Osteocyte (in vitro differentiated cells): Measurements from ENCODE around the gene RSBN1. TPM values are rescaled to one million over a fixed set of nuclear protein-coding genes. Genes with fewer than 3 reads are reported as not detected.

Experiments
- DNase-seq: peaks from one replicate; pipeline ENCODE4 v3.0.0; 2021; ENCODE audit warnings: mixed read lengths; ENCODE audit not compliant: unreplicated experiment; ENCODE audit errors: extremely low spot score
- H3K27ac Mint-ChIP-seq: one replicate; pipeline ENCODE4 v1.8.0; 2021; ENCODE audit warnings: mild to moderate bottlenecking, mixed read lengths; ENCODE audit not compliant: unreplicated experiment
- H3K27me3 Mint-ChIP-seq: one replicate; pipeline ENCODE4 v1.8.0; 2021; ENCODE audit warnings: mixed read lengths; ENCODE audit not compliant: unreplicated experiment
- H3K36me3 Mint-ChIP-seq: one replicate; pipeline ENCODE4 v1.8.0; 2021; ENCODE audit warnings: mixed read lengths; ENCODE audit not compliant: unreplicated experiment
- H3K4me1 Mint-ChIP-seq: one replicate; pipeline ENCODE4 v1.8.0; 2021; ENCODE audit warnings: mixed read lengths; ENCODE audit not compliant: unreplicated experiment
- H3K4me3 Mint-ChIP-seq: one replicate; pipeline ENCODE4 v1.8.0; 2021; ENCODE audit warnings: mild to moderate bottlenecking, moderate library complexity, mixed read lengths; ENCODE audit not compliant: unreplicated experiment
- H3K9me3 Mint-ChIP-seq: one replicate; pipeline ENCODE4 v1.8.0; 2021; ENCODE audit warnings: mixed read lengths; ENCODE audit not compliant: unreplicated experiment
- total RNA-seq: library from RNA; stranded (reverse); gene quantifications from 2 replicates; pipeline ENCODE4 v1.2.1, GENCODE V29; 2021
- TF ChIP-seq, protein P1 (sequence below): fragments of 200-600 bp; sonication (generic); IDR thresholded peaks from 2 replicates; pipeline ENCODE4 v1.5.0; 2021; ENCODE audit warnings: antibody characterized with exemption, mild to moderate bottlenecking, moderate library complexity

The RSBN1 gene
- total RNA-seq, 1 donor from 2014 or later, result 17.0 TPM

DNA sequence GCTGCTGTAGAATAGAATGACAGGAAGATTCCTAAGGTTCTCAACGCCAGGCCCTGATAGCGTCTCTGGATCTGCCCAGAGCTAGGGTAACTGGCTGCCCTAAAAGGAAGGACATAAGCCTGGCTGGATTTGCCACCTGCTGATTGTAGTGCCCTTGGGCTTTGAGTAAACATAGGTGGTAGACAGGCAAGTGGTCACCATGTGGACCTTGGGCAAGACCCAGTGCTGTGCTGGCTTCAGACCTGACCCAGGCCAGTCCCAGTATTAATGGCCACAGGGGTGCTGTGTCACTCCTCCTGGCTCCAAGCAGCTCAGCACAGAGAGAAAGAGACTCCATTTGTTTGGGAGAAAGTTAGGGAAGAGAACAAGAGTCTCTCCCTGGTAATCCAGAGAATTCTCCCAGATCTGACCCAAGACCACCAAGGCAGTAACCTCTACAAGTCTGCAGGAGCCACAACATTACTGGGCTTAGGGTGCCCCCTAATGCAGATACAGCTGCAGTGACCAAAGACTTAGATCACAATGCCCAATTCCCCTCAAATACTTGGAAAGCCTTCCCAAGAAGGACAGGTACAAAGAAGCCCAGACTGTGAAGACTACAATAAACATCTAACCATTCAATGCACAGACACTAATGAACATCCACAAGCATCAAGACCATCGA lies 97.5 kb downstream of the RSBN1 start:
- Mint-ChIP-seq H3K36me3 (peaks cover 54% of the 10 kb centered on the region), H3K27ac (no peak overlapping the region), H3K4me3 (no peak overlapping the region), H3K4me1 (no peaks in the 10 kb centered on the region), H3K9me3 (peaks cover 9% of the 10 kb centered on the region), H3K27me3 (no peaks in the 10 kb centered on the region)
- DNase-seq, result no peak
- TF ChIP-seq, protein P1, sequence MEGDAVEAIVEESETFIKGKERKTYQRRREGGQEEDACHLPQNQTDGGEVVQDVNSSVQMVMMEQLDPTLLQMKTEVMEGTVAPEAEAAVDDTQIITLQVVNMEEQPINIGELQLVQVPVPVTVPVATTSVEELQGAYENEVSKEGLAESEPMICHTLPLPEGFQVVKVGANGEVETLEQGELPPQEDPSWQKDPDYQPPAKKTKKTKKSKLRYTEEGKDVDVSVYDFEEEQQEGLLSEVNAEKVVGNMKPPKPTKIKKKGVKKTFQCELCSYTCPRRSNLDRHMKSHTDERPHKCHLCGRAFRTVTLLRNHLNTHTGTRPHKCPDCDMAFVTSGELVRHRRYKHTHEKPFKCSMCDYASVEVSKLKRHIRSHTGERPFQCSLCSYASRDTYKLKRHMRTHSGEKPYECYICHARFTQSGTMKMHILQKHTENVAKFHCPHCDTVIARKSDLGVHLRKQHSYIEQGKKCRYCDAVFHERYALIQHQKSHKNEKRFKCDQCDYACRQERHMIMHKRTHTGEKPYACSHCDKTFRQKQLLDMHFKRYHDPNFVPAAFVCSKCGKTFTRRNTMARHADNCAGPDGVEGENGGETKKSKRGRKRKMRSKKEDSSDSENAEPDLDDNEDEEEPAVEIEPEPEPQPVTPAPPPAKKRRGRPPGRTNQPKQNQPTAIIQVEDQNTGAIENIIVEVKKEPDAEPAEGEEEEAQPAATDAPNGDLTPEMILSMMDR, result no peak

Other genes starting within 250 kb of the RSBN1 start
- gene PHTF1, start 53.0 kb downstream of the RSBN1 start, total RNA-seq, result 25.8 and 30.4 TPM in 2 replicates
- gene PTPN22, start 59.2 kb upstream of the RSBN1 start, total RNA-seq, result not detected in 2 replicates
- 0.81 and 1.6 TPM in 2 replicates for gene BCL2L15, start 75.1 kb upstream of the RSBN1 start, total RNA-seq
- 15.3 and 19.7 TPM in 2 replicates for gene AP4B1, start 92.3 kb upstream of the RSBN1 start, total RNA-seq
- 8.6 and 10.0 TPM in 2 replicates for gene DCLRE1B, start 92.8 kb upstream of the RSBN1 start, total RNA-seq
- gene HIPK1, start 116.8 kb upstream of the RSBN1 start, total RNA-seq, result 61.1 and 62.5 TPM in 2 replicates
- 36.5 and 37.0 TPM in 2 replicates for gene OLFML3, start 167.0 kb upstream of the RSBN1 start, total RNA-seq